ENCODE data around the gene OS9. TPM values are rescaled to one million over a fixed set of nuclear protein-coding genes. Genes with fewer than 3 reads are reported as not detected.

The OS9 gene
- total RNA-seq, 1 experiment from 2014 or later = 186 TPM

GRCh38 chr12:57700317-57700716 is 6.4 kb downstream of the OS9 start:
- H3K27ac ChIP-seq (ENCODE audit: low read length) = no peak overlapping the region
- H3K4me3 ChIP-seq (ENCODE audit: low read depth in 2 of 2, low read length in 2 of 2) = no peak overlapping the region
- H3K27me3 ChIP-seq (ENCODE audit: control insufficient read depth, insufficient read depth, low read length) = no peaks in the 10 kb centered on the region
- in situ Hi-C loops (cut with HindIII; ENCODE audit: low pct_unique_long_range_greater_than_20kb, low sequenced_read_pairs) = no loop called here
- H3K4me1 ChIP-seq (ENCODE audit: control insufficient read depth, insufficient read depth, low read length) = no peaks in the 10 kb centered on the region
- POLR2A ChIA-PET = no interaction called here
- no peak for ATAC-seq
- no peaks in the 10 kb centered on the region for H3K9me3 ChIP-seq (ENCODE audit: control insufficient read depth, insufficient read depth, low read depth, low read length)
- BruUV-seq (replicated peaks) = no TSS peak
- no peaks in the 10 kb centered on the region for H3K36me3 ChIP-seq (ENCODE audit: control insufficient read depth, insufficient read depth, low read length)
- no peak for DNase-seq (ENCODE audit: low read depth, low spot score)
- CTCF ChIA-PET = no interaction called here
- intact Hi-C loops (cut with micrococcal nuclease; ENCODE audit: unreplicated experiment) = no loop called here
- TF ChIP-seq CTCF (IDR thresholded peaks at IDR 0.05) (no peak), SIN3A (IDR thresholded peaks at IDR 0.05; ENCODE audit: borderline replicate concordance, insufficient read depth, low read depth, low read length) (no peak)

GRCh38 chr12:57707250-57707649 is 13.3 kb downstream of the OS9 start:
- Histone ChIP-seq H3K4me1 (ENCODE audit: control insufficient read depth, insufficient read depth, low read length) (no peaks in the 10 kb centered on the region), H3K4me3 (ENCODE audit: low read depth in 2 of 2, low read length in 2 of 2) (no peak overlapping the region), H3K9me3 (ENCODE audit: control insufficient read depth, insufficient read depth, low read depth, low read length) (no peaks in the 10 kb centered on the region), H3K27me3 (ENCODE audit: control insufficient read depth, insufficient read depth, low read length) (no peaks in the 10 kb centered on the region), H3K36me3 (ENCODE audit: control insufficient read depth, insufficient read depth, low read length) (no peaks in the 10 kb centered on the region), H3K27ac (ENCODE audit: low read length) (no peak overlapping the region)
- no peak for TF ChIP-seq TCF7L2 (IDR thresholded peaks at IDR 0.05; ENCODE audit: low read depth, low read length)
- no peak for TF ChIP-seq SIN3A (IDR thresholded peaks at IDR 0.05; ENCODE audit: borderline replicate concordance, insufficient read depth, low read depth, low read length)
- no peak for TF ChIP-seq REST (IDR thresholded peaks at IDR 0.05; ENCODE audit: insufficient read depth in 1 of 2, low read depth in 2 of 2, low read length in 1 of 2)
- no peak for TF ChIP-seq POLR2AphosphoS5 (IDR thresholded peaks at IDR 0.05; ENCODE audit: low read depth, low read length)
- no peak for TF ChIP-seq CTCF (IDR thresholded peaks at IDR 0.05)
- ChIA-PET POLR2A (no interaction called here), CTCF (no interaction called here)
- intact Hi-C loops (cut with micrococcal nuclease; ENCODE audit: unreplicated experiment) = no loop called here
- DNase-seq (ENCODE audit: low read depth, low spot score) (no peak), ATAC-seq (no peak)
- in situ Hi-C loops (cut with HindIII; ENCODE audit: low pct_unique_long_range_greater_than_20kb, low sequenced_read_pairs) = no loop called here
- no TSS peak for BruUV-seq (replicated peaks)

GRCh38 chr12:57708296-57708695 is 14.4 kb downstream of the OS9 start:
- in situ Hi-C loops (cut with HindIII; ENCODE audit: low pct_unique_long_range_greater_than_20kb, low sequenced_read_pairs) = no loop called here
- no peaks in the 10 kb centered on the region for H3K9me3 ChIP-seq (ENCODE audit: control insufficient read depth, insufficient read depth, low read depth, low read length)

More at GRCh38 chr12:57708296-57708695, 14.4 kb downstream of the OS9 start:
- TF ChIP-seq SIN3A (IDR thresholded peaks at IDR 0.05; ENCODE audit: borderline replicate concordance, insufficient read depth, low read depth, low read length) (no peak), POLR2AphosphoS5 (IDR thresholded peaks at IDR 0.05; ENCODE audit: low read depth, low read length) (no peak)
- intact Hi-C loops (cut with micrococcal nuclease; ENCODE audit: unreplicated experiment) = no loop called here
- Histone ChIP-seq H3K27ac (ENCODE audit: low read length) (no peak overlapping the region), H3K36me3 (ENCODE audit: control insufficient read depth, insufficient read depth, low read length) (no peaks in the 10 kb centered on the region), H3K27me3 (ENCODE audit: control insufficient read depth, insufficient read depth, low read length) (no peaks in the 10 kb centered on the region), H3K4me1 (ENCODE audit: control insufficient read depth, insufficient read depth, low read length) (no peaks in the 10 kb centered on the region), H3K4me3 (ENCODE audit: low read depth in 2 of 2, low read length in 2 of 2) (no peak overlapping the region)
- DNase-seq (ENCODE audit: low read depth, low spot score) (no peak), ATAC-seq (no peak)
- ChIA-PET CTCF (interaction anchor here (0.7 kb wide), 1 partner anchor 85 kb away, joined by 3 read pairs; no protein-coding TSS in a partner anchor), POLR2A (no interaction called here)
- no TSS peak for BruUV-seq (replicated peaks)
